ENCODE data around the gene DLAT.
A peak's percentile ranks its signal among the peaks of the same experiment; 100 is the strongest.
"Not testable (repeated sequence)": the region's sequence is repeated elsewhere in the genome, so short reads cannot be mapped to it uniquely, and the experiment has no call there.

DLAT gene

DNA sequence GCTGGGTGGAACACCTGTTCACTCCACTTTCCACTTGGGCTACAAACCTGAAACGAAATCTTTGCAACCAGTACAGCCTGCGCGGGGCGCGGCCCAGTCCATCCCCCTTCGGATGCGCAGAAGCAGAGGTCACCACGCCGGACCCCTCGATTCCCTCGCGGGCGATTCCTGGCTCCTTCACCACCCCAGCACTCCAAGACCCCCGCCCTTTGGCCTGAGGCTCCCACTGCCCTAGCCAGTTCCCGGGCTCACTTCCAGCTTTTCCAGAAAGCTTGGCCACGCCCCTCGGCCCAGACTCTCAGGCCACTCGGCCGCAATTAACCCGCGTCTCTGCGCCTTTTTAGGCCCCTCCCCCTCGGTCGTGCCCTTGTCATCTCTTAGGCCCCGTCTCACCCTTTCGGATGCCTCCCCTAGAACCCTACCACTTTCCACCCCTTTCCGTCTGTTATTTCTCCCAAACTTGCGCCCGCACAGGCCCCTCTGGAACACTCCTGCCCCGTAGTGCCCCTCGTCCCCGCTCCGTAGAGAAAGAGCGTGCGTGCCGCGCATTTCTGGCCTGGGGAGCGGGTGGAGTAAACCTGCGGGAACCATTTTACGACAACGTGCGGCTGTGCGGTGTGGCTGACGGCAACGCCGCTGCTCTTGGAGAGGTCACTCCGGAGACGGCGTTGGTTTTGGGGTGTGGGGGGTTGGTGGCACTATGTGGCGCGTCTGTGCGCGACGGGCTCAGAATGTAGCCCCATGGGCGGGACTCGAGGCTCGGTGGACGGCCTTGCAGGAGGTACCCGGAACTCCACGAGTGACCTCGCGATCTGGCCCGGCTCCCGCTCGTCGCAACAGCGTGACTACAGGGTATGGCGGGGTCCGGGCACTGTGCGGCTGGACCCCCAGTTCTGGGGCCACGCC, at the start of gene DLAT:
Gene DLAT (plus strand): TSS at position 636 of the 906 bp plus-strand sequence. CDS start 65 bp downstream, at position 701.
- peak; percentile 67 for DNase-seq (ENCODE audit: low spot score)

DNA sequence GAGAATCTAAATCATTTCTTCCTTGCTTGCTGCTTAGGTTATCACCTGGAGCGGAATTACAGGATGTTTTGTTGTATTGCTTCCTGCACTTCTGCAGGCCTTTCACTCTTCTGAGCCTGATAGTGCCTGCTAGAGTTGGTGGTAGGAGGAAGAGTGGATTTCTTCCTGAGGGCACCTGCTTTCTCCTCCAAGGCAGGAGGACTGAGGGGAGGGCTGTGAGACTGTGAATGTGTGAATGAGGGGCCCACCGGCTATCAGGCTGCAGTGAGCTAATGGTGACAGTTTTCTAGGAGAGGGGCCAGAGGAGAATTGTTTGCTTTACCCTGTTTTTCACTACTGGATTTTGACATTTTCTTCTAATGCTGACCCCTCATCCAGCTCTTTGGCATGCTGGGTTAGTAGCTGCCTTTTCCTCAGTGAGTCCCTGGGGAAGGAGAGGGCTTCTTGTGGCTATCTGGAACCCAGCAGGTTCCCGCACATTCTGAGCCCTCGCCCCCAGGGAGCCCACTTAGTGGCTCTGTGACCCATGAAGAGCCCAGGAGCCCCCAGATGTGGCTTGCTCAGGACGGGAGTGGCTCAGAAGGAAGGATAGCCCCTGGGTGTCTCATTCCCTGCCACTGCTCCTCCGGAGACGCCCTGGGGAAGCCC, 49.0 kb upstream of the DLAT start:
- DNase-seq (ENCODE audit: low spot score): no peak

DNA sequence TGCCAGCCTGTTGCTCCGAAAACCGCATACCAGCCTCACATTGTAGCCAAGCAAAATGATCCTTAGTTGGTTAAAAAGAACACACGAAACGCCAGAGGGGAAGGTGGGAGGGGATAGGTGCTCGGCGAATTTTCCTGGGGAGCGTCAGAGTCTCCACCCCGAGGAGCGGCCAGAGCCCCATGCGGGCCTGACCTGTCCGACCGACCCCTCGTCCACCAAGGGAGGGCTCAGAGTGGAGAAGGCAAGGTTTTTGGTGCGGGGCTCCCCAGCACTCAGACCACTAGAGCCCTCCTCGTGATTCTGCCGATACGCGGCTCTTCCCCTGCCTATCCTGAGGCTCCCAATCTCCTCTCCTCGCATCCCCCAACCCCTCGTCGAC, 48.5 kb upstream of the DLAT start:
- DNase-seq (ENCODE audit: low spot score): no peak

DNA sequence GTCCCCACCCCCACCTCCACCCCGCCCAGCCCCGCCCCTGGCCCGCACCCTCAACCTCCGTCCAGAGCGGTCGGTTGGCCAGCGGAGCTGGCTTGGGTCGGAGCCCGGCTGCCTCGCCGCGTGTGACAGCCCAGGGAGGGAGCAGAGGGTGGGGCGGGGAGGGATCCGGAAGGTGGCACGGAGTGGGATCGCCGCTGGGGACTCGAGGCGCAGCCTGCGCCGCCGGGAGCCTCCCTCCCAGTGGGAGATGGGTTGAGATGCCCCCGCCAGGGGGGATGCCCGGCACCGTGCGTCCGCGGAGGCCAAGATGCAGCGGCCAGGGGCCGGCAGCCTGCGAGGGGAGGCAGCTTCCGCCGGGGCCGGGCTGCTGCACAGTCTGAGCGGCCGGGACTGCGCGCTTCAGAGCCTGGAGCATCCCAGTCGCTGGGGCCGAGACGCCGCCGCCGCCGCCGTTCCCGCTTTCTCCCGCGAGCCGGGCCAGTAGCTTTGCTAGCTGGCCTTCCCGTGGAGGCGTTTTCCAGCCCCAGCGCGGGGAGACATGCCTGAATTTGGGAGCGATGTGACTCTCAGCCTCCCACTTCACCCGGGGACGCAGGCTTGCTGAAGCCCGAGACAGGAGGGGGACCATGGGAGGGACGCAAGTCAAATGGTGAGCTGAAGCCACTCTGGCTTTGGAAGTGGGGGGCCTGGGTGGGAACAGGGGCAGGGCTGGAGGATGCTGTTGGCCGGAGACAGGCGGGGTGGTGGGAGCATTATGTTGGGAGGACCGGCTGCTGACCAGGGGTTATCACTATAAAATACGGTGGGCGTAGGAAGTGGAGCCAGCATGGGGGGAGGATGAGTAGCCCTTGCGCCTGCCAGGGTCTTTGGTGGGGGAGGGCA, 47.8 kb upstream of the DLAT start:
- no peak for DNase-seq (ENCODE audit: low spot score)

DNA sequence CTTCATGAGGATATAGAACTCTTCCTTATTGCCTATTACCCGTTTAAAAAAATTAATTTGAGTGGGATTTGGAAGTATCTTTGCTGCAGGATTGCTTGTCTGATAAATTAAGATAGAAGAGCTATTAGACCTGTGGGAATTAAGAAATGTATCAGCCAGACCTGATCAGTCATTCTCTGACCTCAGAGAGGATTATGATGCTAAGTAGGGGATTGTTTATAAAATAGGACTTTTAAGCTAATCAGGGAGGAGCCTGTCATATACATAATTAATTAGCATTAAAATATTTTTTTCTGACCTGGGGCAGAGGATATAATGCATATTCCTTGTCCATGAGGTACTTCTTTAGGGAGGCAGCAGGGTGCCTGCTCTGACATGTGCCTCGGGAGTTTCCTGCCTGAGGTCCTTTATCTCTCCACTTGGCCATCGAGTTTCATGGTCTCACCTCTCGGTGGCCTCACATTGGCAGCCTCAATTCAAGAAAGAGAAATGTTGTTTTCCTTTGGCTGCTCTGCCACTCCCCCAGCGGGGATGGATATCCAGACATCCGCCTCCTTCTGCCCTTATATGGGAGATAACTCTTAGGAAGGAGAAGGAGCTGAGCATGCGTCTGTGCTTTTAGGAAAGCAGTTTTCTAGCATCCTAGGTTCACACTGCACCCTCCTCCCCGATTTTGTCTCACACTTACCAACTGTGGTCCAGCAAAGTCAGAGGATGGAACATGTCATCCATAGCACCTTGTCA, 47.0 kb upstream of the DLAT start:
- DNase-seq (ENCODE audit: low spot score): no peak

DNA sequence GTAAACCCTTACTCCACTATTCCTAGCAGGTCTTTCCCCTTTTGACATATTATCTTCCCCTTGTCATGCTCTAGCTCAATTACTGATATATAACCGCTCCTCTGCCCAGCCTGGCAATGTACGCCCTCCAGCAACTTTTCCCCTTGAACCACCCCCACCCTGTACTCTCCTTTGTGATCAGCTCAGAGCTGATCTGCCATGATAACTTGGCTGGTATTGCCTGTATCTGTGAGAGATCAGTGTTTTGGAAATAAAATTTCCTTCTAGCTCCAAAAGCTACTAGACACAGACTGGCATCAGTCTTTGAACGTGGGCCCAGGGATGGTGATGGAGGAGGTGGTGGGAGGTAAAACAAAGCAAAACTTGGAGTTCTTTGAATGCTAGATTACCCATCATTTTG, 45.1 kb upstream of the DLAT start:
- no peak for DNase-seq (ENCODE audit: low spot score)

DNA sequence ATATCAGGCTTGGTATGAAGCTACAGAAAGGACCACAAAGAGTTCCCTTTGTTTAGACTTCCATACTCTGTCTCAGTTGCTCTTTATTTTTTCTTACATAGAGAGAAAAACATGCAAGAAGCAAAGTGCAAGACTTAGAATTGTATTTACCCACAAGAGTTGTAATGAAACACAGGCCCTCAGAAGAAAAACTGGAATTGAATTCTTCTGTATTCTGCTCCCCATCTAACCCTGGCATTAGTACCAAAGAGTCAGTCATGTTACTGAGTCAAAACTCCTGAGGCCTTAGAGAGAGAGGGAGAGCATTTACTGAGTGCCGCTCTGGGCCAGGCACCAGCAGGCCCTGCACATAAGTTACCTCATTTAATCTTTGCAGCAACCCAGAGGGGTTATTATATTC, 43.9 kb upstream of the DLAT start:
- no peak for DNase-seq (ENCODE audit: low spot score)

DNA sequence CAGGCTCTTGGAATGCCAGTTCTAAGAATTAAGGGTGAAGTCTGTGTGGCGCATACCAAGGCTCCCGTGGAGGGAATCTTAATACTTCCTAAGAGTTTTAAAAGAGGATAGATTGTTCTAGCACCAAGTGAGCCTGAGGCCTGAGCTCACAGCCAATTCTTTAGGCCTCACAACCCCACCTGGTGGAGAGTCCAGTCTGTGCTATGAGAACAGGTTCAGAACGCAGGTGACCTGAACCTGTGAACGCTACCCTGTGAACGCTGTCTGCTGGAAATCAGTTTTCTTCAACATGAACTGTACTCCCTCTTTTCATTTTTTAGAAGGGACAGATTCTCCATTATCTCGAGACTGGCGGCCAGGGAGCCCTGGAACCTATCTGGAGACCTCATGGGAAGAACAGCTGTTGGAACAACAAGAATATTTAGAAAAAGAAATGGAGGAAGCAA, 43.2 kb upstream of the DLAT start:
- DNase-seq (ENCODE audit: low spot score): peak; percentile 33

DNA sequence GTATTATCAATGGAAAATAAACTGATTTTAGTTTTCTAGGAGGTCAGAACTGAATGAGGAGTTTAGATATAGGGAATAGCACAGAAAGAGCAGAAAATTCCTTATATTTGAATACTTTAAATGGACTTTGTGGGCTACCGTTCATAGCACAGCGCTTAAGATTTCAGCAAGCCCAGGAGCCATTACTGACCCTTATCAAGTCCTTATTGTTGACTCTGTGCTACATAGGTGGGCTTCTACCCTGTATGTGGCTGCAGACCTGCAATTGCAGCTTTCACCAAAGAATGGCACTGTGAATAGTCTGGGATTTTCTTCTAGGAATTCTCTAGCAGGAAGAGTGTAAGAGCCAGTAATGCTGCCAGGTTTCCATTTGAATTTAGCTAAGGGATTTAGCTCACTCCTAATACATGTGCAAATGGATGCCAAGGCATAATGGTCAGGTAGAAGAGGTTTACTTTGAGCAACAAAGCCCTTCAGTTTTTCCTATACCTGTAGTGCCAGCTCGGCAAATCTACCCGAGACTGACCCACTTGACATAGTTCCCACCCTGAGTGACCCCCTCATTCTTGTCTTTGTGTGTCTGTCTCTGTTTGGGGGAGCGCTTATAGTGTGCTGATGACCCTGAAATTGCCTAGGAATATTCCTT, 42.5 kb upstream of the DLAT start:
- no peak for DNase-seq (ENCODE audit: low spot score)

DNA sequence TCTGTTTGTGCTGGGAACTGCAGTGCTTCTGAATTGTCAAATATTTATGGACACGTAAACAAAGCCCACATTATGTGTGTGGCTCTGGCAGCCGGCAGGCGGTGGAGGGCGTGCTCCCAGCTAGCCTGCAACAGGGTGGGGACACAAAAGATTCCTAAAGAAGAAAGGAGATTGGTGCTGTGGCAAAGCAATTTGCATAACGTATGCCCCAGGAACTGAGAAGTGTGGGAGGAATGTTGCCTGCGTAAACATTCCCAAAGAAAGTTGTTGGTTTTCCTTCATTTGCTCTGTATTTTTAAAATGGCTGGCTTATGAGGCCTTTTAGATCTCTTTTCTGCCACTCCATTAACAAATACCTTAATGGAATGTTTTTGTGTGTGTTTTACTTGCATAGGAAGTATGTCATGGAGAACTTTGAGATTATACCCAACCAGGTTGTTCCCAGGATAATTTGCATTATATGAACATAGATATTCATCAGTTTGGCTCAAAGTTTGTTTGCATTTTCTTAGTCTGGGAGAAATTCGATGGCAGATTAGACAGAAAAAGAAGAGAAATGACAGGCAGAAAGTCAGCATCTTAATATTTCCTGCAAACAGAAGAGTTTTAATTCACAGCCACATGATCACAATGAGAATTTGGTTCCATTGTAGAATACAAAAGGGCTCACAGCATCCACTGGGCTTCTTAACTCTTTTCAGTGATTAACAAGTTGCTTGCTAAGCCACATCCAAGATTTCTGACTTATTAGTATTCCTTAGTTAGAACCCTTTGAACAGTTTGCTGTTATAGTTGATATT, 41.8 kb upstream of the DLAT start:
- no peak for DNase-seq (ENCODE audit: low spot score)

DNA sequence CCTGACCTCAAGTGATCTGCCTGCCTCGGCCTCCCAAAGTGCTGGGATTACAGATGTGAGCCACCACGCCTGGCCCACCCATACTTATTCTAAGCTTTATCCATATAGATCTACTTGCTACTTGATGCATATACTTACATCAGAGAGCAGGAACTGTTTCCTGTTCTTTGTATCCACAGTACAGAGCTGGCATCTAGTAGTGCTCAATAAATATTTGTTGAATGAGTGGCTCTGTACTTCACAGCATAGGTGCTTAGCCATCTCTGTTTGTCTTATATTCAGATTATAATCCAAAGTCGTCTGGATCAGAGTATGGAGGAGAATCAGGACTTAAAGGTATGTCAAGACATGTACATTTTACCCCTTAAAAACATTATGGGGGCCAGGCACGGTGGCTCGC, 38.6 kb upstream of the DLAT start:
- DNase-seq (ENCODE audit: low spot score): no peak

DNA sequence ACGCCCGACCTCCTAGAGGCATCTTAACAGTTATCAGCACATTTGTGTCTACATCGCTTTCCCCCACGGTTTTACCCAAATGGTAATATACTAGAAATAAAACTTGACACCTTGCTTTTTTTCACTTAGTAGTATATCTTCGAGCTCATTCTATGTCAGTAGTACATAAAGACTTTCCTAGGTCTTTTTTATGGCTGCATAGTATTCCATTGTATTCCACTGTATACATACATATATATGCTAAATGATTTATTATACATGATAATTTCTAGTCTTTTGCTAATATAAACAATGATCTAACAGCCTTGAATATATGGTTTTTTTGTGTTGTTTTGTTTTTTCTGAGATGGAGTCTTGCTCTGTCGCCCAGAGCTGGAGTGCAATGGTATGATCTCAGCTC, 34.8 kb upstream of the DLAT start:
- DNase-seq (ENCODE audit: low spot score): no peak

DNA sequence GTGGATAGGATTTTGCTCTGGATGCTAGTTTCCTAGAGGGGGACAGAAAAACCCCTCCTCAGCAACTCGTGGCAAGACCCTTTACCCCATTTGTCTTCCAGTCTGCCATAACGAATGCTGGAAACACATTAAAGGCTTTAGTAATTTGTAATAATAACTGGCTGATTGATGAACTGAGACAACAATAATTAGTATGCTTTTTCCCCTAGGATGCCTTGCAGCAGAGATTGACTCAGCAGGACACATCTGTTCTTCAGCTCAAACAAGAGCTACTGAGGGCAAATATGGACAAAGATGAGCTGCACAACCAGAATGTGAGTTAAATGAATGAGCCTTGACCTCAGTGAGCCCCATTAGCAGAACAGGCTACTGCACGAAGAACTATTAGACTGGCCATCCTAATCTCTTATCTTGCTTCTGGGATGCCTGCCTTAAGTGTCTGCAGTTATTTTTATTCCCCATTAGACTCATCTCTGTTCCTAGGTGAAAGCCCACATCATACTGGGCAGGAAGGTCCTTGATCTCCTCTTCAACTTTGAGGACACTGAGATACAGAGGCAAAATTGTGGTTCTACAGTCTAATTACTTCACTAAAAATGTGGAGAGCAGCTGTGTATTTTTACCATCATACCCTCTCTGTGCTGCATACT, 32.9 kb upstream of the DLAT start:
- DNase-seq (ENCODE audit: low spot score): no peak

DNA sequence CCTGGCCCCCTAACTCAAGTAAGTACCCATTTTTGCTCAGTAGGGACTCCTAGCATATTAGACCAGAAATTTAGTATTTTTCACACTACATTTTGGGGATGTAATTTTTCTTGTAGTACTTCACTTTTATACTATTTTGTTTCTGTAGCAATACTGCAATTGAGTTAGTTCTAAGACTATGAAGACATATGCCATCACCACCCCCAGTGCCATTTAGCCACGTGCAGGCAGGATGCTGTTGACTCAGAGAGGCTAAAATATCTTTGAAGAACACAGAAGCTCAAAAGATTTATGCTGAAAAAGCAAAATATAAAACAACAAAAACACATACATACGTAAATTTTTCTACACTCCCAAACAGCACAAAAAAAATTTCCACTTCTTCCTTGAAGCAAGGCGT, 29.1 kb upstream of the DLAT start:
- DNase-seq (ENCODE audit: low spot score): no peak

DNA sequence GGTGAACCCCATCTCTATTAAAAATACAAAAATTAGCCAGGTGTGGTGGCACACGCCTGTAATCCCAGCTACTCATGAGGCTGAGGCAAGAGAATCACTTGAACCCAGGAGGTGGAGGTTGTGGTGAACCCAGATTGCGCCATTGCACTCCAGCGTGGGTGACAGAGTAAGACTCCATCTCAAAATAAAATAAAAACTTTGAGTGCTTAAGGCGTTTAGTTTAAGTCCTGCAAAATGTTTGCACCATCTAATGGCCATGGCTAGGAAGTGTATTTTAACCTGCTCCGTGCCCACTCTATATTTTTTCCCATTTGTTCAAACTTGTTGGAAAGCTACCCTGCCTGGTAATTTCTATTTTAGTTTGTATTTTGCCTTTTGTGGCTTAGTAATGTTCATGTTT, 28.5 kb upstream of the DLAT start:
- DNase-seq (ENCODE audit: low spot score): not testable (repeated sequence)

DNA sequence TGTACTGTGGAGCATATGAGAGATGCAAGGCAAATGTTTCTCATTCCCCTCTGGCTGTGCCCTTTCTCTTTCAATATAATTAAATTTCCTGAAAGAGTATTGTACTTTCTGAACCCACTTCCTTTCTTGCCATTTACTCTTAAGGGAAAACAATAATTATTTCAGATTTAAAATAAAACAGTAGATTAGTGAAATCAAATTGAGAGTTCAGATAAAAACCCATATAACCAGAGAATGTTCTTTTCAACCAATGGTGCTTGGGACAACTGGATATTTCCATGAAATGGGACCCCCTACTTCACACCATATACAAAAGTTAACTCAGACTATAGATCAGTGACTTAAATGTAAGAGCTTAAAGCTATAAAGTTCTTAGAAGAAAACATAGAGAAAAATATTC, 26.1 kb upstream of the DLAT start:
- no peak for DNase-seq (ENCODE audit: low spot score)

DNA sequence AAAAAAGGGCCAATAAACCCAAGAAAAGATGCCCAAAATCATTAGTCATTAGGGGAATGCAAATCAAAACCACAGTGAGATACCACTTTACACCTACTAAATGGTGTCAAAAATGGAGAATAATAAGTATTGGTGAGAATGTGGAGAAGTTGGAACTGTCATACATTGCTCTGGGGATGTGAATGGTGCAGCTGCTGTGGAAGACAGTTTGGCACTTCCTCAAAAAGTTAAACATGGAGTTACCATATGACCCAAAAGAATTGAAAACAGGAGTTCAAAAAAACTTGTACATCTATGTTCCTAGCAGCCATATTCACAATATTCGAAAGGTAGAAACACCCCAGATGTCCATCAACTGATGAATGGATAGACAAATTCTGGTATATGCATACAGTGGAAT, 24.5 kb upstream of the DLAT start:
- no peak for DNase-seq (ENCODE audit: low spot score)

DNA sequence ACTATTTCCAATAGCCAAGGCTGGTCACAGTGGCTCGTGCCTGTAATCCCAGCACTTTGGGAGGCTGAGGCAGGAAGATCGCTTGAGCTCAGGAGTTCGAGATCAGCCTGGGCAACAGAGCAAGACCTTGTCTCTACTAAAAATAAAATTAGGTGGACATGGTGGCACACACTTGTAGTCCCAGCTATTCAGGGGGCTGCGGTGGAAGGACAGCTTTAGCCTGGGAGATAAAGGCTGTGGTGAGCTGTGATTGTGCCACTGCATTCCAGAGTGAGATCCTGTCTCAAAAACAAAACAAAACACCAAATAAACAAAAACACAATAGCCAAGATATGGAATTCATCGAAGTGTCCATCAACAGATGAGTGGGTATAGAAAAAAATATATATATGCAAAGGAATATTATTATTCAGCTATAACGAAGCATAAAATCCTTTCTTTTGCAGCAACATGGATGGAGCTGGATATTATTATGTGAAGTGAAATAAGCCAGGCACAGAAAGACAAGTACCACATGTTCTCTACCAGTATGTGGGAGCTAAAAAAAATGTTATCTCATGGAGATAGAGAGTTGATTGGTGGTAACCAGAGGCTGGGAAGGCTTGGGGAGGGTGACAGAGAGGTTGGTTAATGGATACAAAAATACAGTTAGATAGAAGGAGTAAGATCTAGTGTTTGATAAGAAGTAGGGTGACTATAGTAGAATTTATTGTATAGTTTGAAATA, 22.6 kb upstream of the DLAT start:
- DNase-seq (ENCODE audit: low spot score): no peak

DNA sequence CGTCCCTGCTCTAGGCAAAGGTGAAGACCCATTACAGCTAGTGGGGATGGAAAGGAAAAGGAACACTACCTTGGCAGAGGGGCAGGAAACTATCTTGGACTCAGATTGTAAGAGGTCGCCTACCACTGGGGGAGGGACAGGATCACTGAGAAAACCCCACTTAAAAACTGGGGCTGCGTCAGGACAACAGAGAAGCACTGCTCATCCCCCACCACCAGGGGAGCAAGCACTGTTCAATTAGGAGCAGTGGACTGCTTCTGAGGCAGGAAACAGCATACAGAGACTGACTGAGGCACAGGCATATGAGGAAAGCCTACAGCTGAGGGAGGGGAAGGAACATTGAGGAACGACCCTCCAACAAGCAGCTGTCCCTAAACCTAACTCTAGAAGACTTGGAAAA, 20.8 kb upstream of the DLAT start:
- no peak for DNase-seq (ENCODE audit: low spot score)

Data from hematopoietic multipotent progenitor cell treated with erythropoietin and hydrocortisone succinate and interleukin-3 and kit ligand, for 17 days (in vitro differentiated cells).